IMR-90 (cell line): ENCODE data around the gene SLF1. TPM values are rescaled to one million over a fixed set of nuclear protein-coding genes. Genes with fewer than 3 reads are reported as not detected.

Experiments used
- ATAC-seq: fragments of 200-7000 bp; cut with Tn5 transposase; 2 replicates; pipeline ENCODE4 v1.9.1; 2020; ENCODE audit warnings: low read depth, mild to moderate bottlenecking, moderate library complexity
- BruUV-seq: library from RNA; stranded (reverse); fragments of 400-500 nt; replicated peaks from 2 replicates; lab custom pipeline; 2021; lab: Mats Ljungman, UMichigan
- CTCF ChIA-PET: fragments of 300-600 bp; formaldehyde crosslinking; extraction: SDS; loops from one replicate; lab custom pipeline; 2021; ENCODE audit warnings: antibody characterized with exemption; lab: Yijun Ruan, JAX
- POLR2A ChIA-PET: fragments of 300-600 bp; sonication (Branson Sonifier 250); formaldehyde crosslinking; loops from one replicate; lab custom pipeline; 2022; ENCODE audit warnings: antibody characterized with exemption; ENCODE audit not compliant: unreplicated experiment; lab: Charles Lee
- DNase-seq: peaks from one replicate; pipeline ENCODE4 v3.0.0; 2013
- H2AFZ ChIP-seq: replicated peaks from 2 replicates; pipeline ENCODE3; 2013; ENCODE audit warnings: low read length, mild to moderate bottlenecking; ENCODE audit not compliant: poor library complexity
- H2AK5ac ChIP-seq: 2 replicates; pipeline ENCODE4 v1.6.1; 2013; ENCODE audit warnings: low read depth, low read length, inconsistent platforms
- H2AK9ac ChIP-seq: replicated peaks from 2 replicates; pipeline ENCODE3; 2013; ENCODE audit warnings: mild to moderate bottlenecking, low read depth, low read length, moderate library complexity; ENCODE audit not compliant: poor library complexity
- H2BK120ac ChIP-seq: 2 replicates; pipeline ENCODE4 v1.6.1; 2013; ENCODE audit warnings: low read depth, low read length, inconsistent platforms
- H2BK15ac ChIP-seq: 3 replicates; pipeline ENCODE4 v1.6.1; 2013; ENCODE audit warnings: low read depth, low read length, inconsistent platforms
- H2BK20ac ChIP-seq: 2 replicates; pipeline ENCODE4 v1.6.1; 2013; ENCODE audit warnings: low read depth, mild to moderate bottlenecking, inconsistent platforms, low read length, moderate library complexity
- H2BK5ac ChIP-seq: 2 replicates; pipeline ENCODE4 v1.6.1; 2013; ENCODE audit warnings: mild to moderate bottlenecking, low read depth, low read length, inconsistent platforms; ENCODE audit not compliant: poor library complexity, severe bottlenecking
- H3K14ac ChIP-seq: replicated peaks from 2 replicates; pipeline ENCODE4 v1.6.1; 2013; ENCODE audit warnings: low read depth, low read length, inconsistent platforms
- H3K18ac ChIP-seq: 2 replicates; pipeline ENCODE4 v1.6.1; 2013; ENCODE audit warnings: low read depth, low read length, control low read depth
- H3K23ac ChIP-seq: 2 replicates; pipeline ENCODE4 v1.6.1; 2013; ENCODE audit warnings: low read depth, low read length, inconsistent platforms
- H3K27ac ChIP-seq: 2 replicates; pipeline ENCODE4 v1.5.1; 2013; ENCODE audit warnings: mild to moderate bottlenecking, control low read depth, low read length; ENCODE audit not compliant: insufficient read depth
- H3K27me3 ChIP-seq: 2 replicates; pipeline ENCODE4 v1.6.1; 2013; ENCODE audit warnings: low read length; ENCODE audit not compliant: control insufficient read depth, insufficient read depth
- H3K36me3 ChIP-seq: 2 replicates; pipeline ENCODE4 v1.6.1; 2013; ENCODE audit warnings: low read length, mixed read lengths; ENCODE audit not compliant: control insufficient read depth, insufficient read depth
- H3K4ac ChIP-seq: 2 replicates; pipeline ENCODE4 v1.6.1; 2013; ENCODE audit warnings: low read depth, low read length, inconsistent platforms
- H3K4me1 ChIP-seq: 2 replicates; pipeline ENCODE4 v1.6.1; 2013; ENCODE audit warnings: low read length, mixed read lengths; ENCODE audit not compliant: control insufficient read depth, insufficient read depth
- H3K4me2 ChIP-seq: 2 replicates; pipeline ENCODE4 v1.6.1; 2013; ENCODE audit warnings: low read depth, mild to moderate bottlenecking, control low read depth, low read length, moderate library complexity
- H3K4me3 ChIP-seq: 2 replicates; pipeline ENCODE4 v1.5.1; 2013; ENCODE audit warnings: low read depth, mild to moderate bottlenecking, control low read depth, low read length, moderate library complexity; ENCODE audit not compliant: insufficient read depth
- H3K56ac ChIP-seq: 2 replicates; pipeline ENCODE4 v1.6.1; 2013; ENCODE audit warnings: low read length, inconsistent platforms; ENCODE audit not compliant: insufficient read depth; ENCODE audit errors: extremely low read depth
- H3K79me1 ChIP-seq, 2 experiments: 2 replicates each; pipeline ENCODE4 v1.6.1; 2013; ENCODE audit warnings: low read length in 2 of 2, inconsistent platforms in 1 of 2, low read depth in 1 of 2
- H3K9ac ChIP-seq: 2 replicates; pipeline ENCODE4 v1.6.1; 2013; ENCODE audit warnings: low read depth, low read length, control low read depth
- H3K9me1 ChIP-seq: 2 replicates; pipeline ENCODE4 v1.6.1; 2013; ENCODE audit warnings: low read length, inconsistent platforms; ENCODE audit not compliant: insufficient read depth
- H3K9me3 ChIP-seq: 2 replicates; pipeline ENCODE4 v1.6.1; 2013; ENCODE audit warnings: low read length; ENCODE audit not compliant: control insufficient read depth, insufficient read depth
- H4K20me1 ChIP-seq: 2 replicates; pipeline ENCODE4 v1.6.1; 2013; ENCODE audit warnings: low read length, inconsistent platforms; ENCODE audit not compliant: insufficient read depth
- H4K5ac ChIP-seq: 2 replicates; pipeline ENCODE4 v1.6.1; 2013; ENCODE audit warnings: mild to moderate bottlenecking, low read depth, low read length, control low read depth
- H4K8ac ChIP-seq, 2 experiments: 2 replicates each; pipeline ENCODE4 v1.6.1; 2013; ENCODE audit warnings: low read depth in 2 of 2, low read length in 2 of 2, control low read depth in 1 of 2, inconsistent platforms in 1 of 2
- H4K91ac ChIP-seq: 2 replicates; pipeline ENCODE4 v1.6.1; 2013; ENCODE audit warnings: low read depth, low read length, inconsistent platforms; ENCODE audit not compliant: insufficient read depth
- BHLHE40 ChIP-seq: fragments of 150-350 bp; IDR thresholded peaks from 2 replicates; pipeline ENCODE4 v1.6.1; 2016; ENCODE audit warnings: mild to moderate bottlenecking, low read depth, low read length
- CEBPB ChIP-seq: IDR thresholded peaks from 2 replicates; pipeline ENCODE4 v1.6.1; 2012; ENCODE audit warnings: low read depth, low read length, improper control_type of control experiment
- CHD1 ChIP-seq: IDR thresholded peaks from 2 replicates; pipeline ENCODE4 v1.6.1; 2012; ENCODE audit warnings: low read depth, low read length, improper control_type of control experiment
- FOS ChIP-seq: fragments of 150-350 bp; IDR thresholded peaks from 2 replicates; pipeline ENCODE4 v1.6.1; 2016; ENCODE audit warnings: low read depth, low read length
- MAFK ChIP-seq: IDR thresholded peaks from 2 replicates; pipeline ENCODE4 v1.6.1; 2012; ENCODE audit warnings: low read depth, low read length, improper control_type of control experiment
- MAZ ChIP-seq: IDR thresholded peaks from 2 replicates; pipeline ENCODE4 v1.6.1; 2012; ENCODE audit warnings: low read depth, mild to moderate bottlenecking, low read length, improper control_type of control experiment, moderate library complexity, borderline replicate concordance
- MXI1 ChIP-seq: IDR thresholded peaks from 2 replicates; pipeline ENCODE4 v1.6.1; 2012; ENCODE audit warnings: low read depth, mild to moderate bottlenecking, low read length, moderate library complexity, borderline replicate concordance
- NFE2L2 ChIP-seq: fragments of 150-350 bp; IDR thresholded peaks from 2 replicates; pipeline ENCODE4 v1.6.1; 2016; ENCODE audit warnings: low read depth, mild to moderate bottlenecking, low read length
- POLR2A ChIP-seq: IDR thresholded peaks from 2 replicates; pipeline ENCODE4 v1.6.1; 2012; ENCODE audit warnings: mild to moderate bottlenecking, low read depth, low read length
- RAD21 ChIP-seq: IDR thresholded peaks from 2 replicates; pipeline ENCODE4 v1.6.1; 2012; ENCODE audit warnings: low read length, improper control_type of control experiment
- RCOR1 ChIP-seq: IDR thresholded peaks from 2 replicates; pipeline ENCODE4 v1.6.1; 2012; ENCODE audit warnings: mild to moderate bottlenecking, low read length, improper control_type of control experiment; ENCODE audit not compliant: insufficient replicate concordance
- RFX5 ChIP-seq: IDR thresholded peaks from 2 replicates; pipeline ENCODE4 v1.8.0; 2012; ENCODE audit warnings: low read depth, mild to moderate bottlenecking, low read length, moderate library complexity
- SMC3 ChIP-seq: fragments of 150-350 bp; IDR thresholded peaks from 2 replicates; pipeline ENCODE4 v1.6.1; 2016; ENCODE audit warnings: low read depth, mild to moderate bottlenecking, antibody characterized with exemption, low read length, moderate library complexity
- WGBS, 2 experiments: methylation state at CpG; one replicate each; pipeline versions ENCODE4 v1.1.5 to v1.1.7; 2013; ENCODE audit warnings: missing lambda C conversion rate in 2 of 2; ENCODE audit not compliant: insufficient read length in 1 of 2; ENCODE audit errors: extremely low coverage in 2 of 2; 5-methylcytosine and 5-hydroxymethylcytosine counted together
- dilution Hi-C: fragments of 300-500 bp; cut with HindIII; formaldehyde crosslinking; loops from one replicate; pipeline ENCODE4 v1.14.3; 2018; ENCODE audit warnings: low sequenced_read_pairs; ENCODE audit not compliant: unreplicated experiment
- in situ Hi-C: fragments of 300-500 bp; cut with MboI; formaldehyde crosslinking; loops from 3 replicates; pipeline ENCODE4 v1.14.3; 2019; ENCODE audit warnings: low sequenced_read_pairs, inconsistent platforms, mixed read lengths
- intact Hi-C: fragments of 100-400 bp; cut with micrococcal nuclease; formaldehyde crosslinking; loops from 2 replicates; pipeline ENCODE4 v1.10.0; 2022
- polyA plus RNA-seq, 3 experiments: library from polyadenylated mRNA; depleted of rRNA; stranded (reverse); fragments of >200 nt; gene quantifications; 2 replicates each; pipeline ENCODE4 v1.2.3, GENCODE V29; 2012; ENCODE audit warnings: low replicate concordance in 1 of 3
- total RNA-seq: library from RNA; depleted of rRNA; stranded (reverse); fragments of >200 nt; gene quantifications from 2 replicates; pipeline ENCODE4 v1.2.3, GENCODE V29; 2012
- TF ChIP-seq, protein P1 (sequence below): fragments of 150-350 bp; IDR thresholded peaks from 2 replicates; pipeline ENCODE4 v1.6.1; 2017; ENCODE audit warnings: mild to moderate bottlenecking, antibody characterized with exemption, low read length, low read depth
- TF ChIP-seq, protein P2 (sequence below): fragments of 150-350 bp; IDR thresholded peaks from 2 replicates; pipeline ENCODE4 v1.6.1; 2016; ENCODE audit warnings: low read depth, mild to moderate bottlenecking, low read length, moderate library complexity, borderline replicate concordance
- TF ChIP-seq, protein P3 (sequence below): conservative IDR thresholded peaks from 2 replicates; pipeline ENCODE4 v1.5.1; 2012; ENCODE audit warnings: mild to moderate bottlenecking, low read depth, low read length, improper control_type of control experiment

SLF1 gene
- total and polyA plus RNA-seq, 2 of the 4 experiments (the other 2 are of a cell fraction): 1.9 to 3.4 TPM

DNA sequence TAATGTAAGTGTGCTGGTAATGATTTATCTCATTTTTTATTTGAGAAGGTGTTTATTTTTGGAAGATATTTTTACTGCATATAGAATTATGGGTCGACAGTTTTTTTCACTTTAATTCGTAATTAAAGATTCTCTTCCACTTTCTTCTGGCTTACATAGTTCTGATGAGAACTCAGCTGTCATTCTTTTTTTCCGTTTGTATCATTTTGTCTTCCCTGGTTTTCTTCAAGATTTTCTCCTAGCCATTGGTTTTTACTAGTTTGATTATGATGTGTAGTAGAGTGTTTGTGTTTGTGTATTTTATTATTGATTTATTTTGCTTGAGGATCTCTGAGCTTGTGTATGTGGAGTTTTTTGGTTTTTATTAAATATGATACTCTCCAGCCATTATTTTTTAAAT is 21.7 kb downstream of the SLF1 start:
- Histone ChIP-seq H3K18ac (no peak overlapping the region), H3K4me3 (no peak overlapping the region), H3K23ac (no peak overlapping the region), H3K4ac (no peak overlapping the region), H3K9me3 (peaks cover 2% of the 10 kb centered on the region), H2BK120ac (no peak overlapping the region), H4K8ac (no peak overlapping the region), H3K79me1 (peaks cover 11 to 22% of the 10 kb centered on the region in 2 experiments), H4K5ac (no peak overlapping the region), H3K4me2 (no peak overlapping the region), H2AK9ac (no peak overlapping the region), H2BK5ac (no peak overlapping the region), H2AFZ (no peak overlapping the region), H2AK5ac (no peak overlapping the region), H3K27ac (no peak overlapping the region), H4K20me1 (no peaks in the 10 kb centered on the region), H4K91ac (no peak overlapping the region), H3K27me3 (no peaks in the 10 kb centered on the region), H3K9me1 (no peaks in the 10 kb centered on the region), H3K4me1 (no peaks in the 10 kb centered on the region), H3K9ac (no peak overlapping the region), H3K14ac (no peak overlapping the region), H3K36me3 (peaks cover 1% of the 10 kb centered on the region; the same call in 1 of the 2 replicates), H3K56ac (no peak overlapping the region), H2BK15ac (no peak overlapping the region), H2BK20ac (no peak overlapping the region)
- in situ Hi-C loops: no loop called here
- ATAC-seq (no peak), DNase-seq (no peak)
- intact Hi-C loops: no loop called here
- ChIA-PET CTCF (no interaction called here), POLR2A (no interaction called here)
- no peak for TF ChIP-seq BHLHE40
- no peak for TF ChIP-seq RAD21
- TF ChIP-seq, protein P1, sequence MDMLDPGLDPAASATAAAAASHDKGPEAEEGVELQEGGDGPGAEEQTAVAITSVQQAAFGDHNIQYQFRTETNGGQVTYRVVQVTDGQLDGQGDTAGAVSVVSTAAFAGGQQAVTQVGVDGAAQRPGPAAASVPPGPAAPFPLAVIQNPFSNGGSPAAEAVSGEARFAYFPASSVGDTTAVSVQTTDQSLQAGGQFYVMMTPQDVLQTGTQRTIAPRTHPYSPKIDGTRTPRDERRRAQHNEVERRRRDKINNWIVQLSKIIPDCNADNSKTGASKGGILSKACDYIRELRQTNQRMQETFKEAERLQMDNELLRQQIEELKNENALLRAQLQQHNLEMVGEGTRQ: no peak
- TF ChIP-seq, protein P2, sequence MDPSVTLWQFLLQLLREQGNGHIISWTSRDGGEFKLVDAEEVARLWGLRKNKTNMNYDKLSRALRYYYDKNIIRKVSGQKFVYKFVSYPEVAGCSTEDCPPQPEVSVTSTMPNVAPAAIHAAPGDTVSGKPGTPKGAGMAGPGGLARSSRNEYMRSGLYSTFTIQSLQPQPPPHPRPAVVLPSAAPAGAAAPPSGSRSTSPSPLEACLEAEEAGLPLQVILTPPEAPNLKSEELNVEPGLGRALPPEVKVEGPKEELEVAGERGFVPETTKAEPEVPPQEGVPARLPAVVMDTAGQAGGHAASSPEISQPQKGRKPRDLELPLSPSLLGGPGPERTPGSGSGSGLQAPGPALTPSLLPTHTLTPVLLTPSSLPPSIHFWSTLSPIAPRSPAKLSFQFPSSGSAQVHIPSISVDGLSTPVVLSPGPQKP: no peak
- no peak for TF ChIP-seq POLR2A
- no peak for TF ChIP-seq CHD1
- no peak for TF ChIP-seq FOS
- no peak for TF ChIP-seq RCOR1
- TF ChIP-seq, protein P3, sequence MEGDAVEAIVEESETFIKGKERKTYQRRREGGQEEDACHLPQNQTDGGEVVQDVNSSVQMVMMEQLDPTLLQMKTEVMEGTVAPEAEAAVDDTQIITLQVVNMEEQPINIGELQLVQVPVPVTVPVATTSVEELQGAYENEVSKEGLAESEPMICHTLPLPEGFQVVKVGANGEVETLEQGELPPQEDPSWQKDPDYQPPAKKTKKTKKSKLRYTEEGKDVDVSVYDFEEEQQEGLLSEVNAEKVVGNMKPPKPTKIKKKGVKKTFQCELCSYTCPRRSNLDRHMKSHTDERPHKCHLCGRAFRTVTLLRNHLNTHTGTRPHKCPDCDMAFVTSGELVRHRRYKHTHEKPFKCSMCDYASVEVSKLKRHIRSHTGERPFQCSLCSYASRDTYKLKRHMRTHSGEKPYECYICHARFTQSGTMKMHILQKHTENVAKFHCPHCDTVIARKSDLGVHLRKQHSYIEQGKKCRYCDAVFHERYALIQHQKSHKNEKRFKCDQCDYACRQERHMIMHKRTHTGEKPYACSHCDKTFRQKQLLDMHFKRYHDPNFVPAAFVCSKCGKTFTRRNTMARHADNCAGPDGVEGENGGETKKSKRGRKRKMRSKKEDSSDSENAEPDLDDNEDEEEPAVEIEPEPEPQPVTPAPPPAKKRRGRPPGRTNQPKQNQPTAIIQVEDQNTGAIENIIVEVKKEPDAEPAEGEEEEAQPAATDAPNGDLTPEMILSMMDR: no peak
- no peak for TF ChIP-seq NFE2L2
- TF ChIP-seq CEBPB: no peak
- TF ChIP-seq RFX5: no peak
- TF ChIP-seq MXI1: no peak
- TF ChIP-seq MAFK: no peak
- no peak for TF ChIP-seq SMC3
- TF ChIP-seq MAZ: no peak
- dilution Hi-C loops: no loop called here
- no TSS peak for BruUV-seq
- WGBS, 2 experiments: no CpG with 5 or more reads among the region's 3 CpGs
